Posterior cingulate gyrus (tissue), 11 donors: ENCODE results near the gene CR1L.
"Not testable (repeated sequence)": the region's sequence is repeated elsewhere in the genome, so short reads cannot be mapped to it uniquely, and the experiment has no call there.

Experiments
- DNase-seq, 10 donors: peaks; one replicate each; pipeline versions ENCODE4 v3.0.0 to v3.0.0-alpha.2; 2020 to 2021; ENCODE audit warnings: mixed read lengths in 3 of 10
- intact Hi-C: fragments of 100-400 bp; cut with DNase I; formaldehyde crosslinking; loops from one replicate; pipeline ENCODE4 v1.15.1; 2023

CR1L gene

GRCh38 chr1:207676153-207676552 lies 31.2 kb downstream of the CR1L start:
- no peak for DNase-seq
- intact Hi-C loops, result no loop called here

GRCh38 chr1:207680590-207681388 lies 35.9 kb downstream of the CR1L start:
- intact Hi-C loops, result not testable (repeated sequence)

GRCh38 chr1:207682872-207683434 lies 38.0 kb downstream of the CR1L start:
- DNase-seq, intact Hi-C loops: not testable (repeated sequence)

More at GRCh38 chr1:207680590-207681388, 35.9 kb downstream of the CR1L start:
- not testable (repeated sequence) for DNase-seq

- intact Hi-C loops, result not testable (repeated sequence)
Observed at GRCh38 chr1:207690551-207690950, 45.6 kb downstream of the CR1L start.

GRCh38 chr1:207691010-207691409 lies 46.1 kb downstream of the CR1L start:
- DNase-seq, result no peak
- intact Hi-C loops, result no loop called here

More at GRCh38 chr1:207690551-207690950, 45.6 kb downstream of the CR1L start:
- DNase-seq, result not testable (repeated sequence)

GRCh38 chr1:207691841-207692240 lies 46.9 kb downstream of the CR1L start:
- intact Hi-C loops, result no loop called here
- DNase-seq, result no peak

GRCh38 chr1:207692291-207692690 lies 47.4 kb downstream of the CR1L start:
- DNase-seq, intact Hi-C loops: not testable (repeated sequence)

GRCh38 chr1:207695891-207696290 lies 51.0 kb downstream of the CR1L start:
- DNase-seq, result no peak
- intact Hi-C loops, result no loop called here

GRCh38 chr1:207698822-207699483 lies 54.0 kb downstream of the CR1L start:
- intact Hi-C loops, result no loop called here
- DNase-seq, result peak in 7 of 10 donors; percentile 17 to 87 (median 65)

- intact Hi-C loops, result no loop called here
- DNase-seq, result no peak
Observed at GRCh38 chr1:207702317-207702716, 57.4 kb downstream of the CR1L start.

GRCh38 chr1:207703712-207704111 lies 58.8 kb downstream of the CR1L start:
- intact Hi-C loops, result no loop called here
- no peak for DNase-seq

GRCh38 chr1:207708004-207708403 lies 63.1 kb downstream of the CR1L start:
- DNase-seq, intact Hi-C loops: not testable (repeated sequence)

GRCh38 chr1:207711285-207711684 lies 66.4 kb downstream of the CR1L start:
- intact Hi-C loops, result no loop called here
- no peak for DNase-seq

- DNase-seq, intact Hi-C loops: not testable (repeated sequence)
Observed at GRCh38 chr1:207712701-207713100, 67.8 kb downstream of the CR1L start.

- intact Hi-C loops, result no loop called here
- no peak for DNase-seq
Observed at GRCh38 chr1:207713529-207713928, 68.6 kb downstream of the CR1L start.

GRCh38 chr1:207719234-207719633 lies 74.3 kb downstream of the CR1L start:
- intact Hi-C loops, result no loop called here
- no peak for DNase-seq

GRCh38 chr1:207728200-207728858 lies 83.4 kb downstream of the CR1L start:
- DNase-seq, intact Hi-C loops: not testable (repeated sequence)

- DNase-seq, intact Hi-C loops: not testable (repeated sequence)
Observed at GRCh38 chr1:207737503-207738157, 92.7 kb downstream of the CR1L start.

- DNase-seq, intact Hi-C loops: not testable (repeated sequence)
Observed at GRCh38 chr1:207738158-207738659, 93.3 kb downstream of the CR1L start.

- intact Hi-C loops, result no loop called here
Observed at GRCh38 chr1:207740207-207740606, 95.3 kb downstream of the CR1L start.

More at GRCh38 chr1:207740207-207740606, 95.3 kb downstream of the CR1L start:
- DNase-seq, result no peak
